PC-9 (cell line): ENCODE results near the gene OR6C2.
"Not testable (repeated sequence)": the region's sequence is repeated elsewhere in the genome, so short reads cannot be mapped to it uniquely, and the experiment has no call there.

ENCODE experiments used
- EZH2 ChIP-seq: fragments of 200-600 bp; sonication (generic); IDR thresholded peaks from 2 replicates; pipeline ENCODE4 v1.8.0; 2017; ENCODE audit warnings: antibody characterized with exemption, low read depth
- TF ChIP-seq, protein P1 (sequence below): fragments of 200-600 bp; sonication (generic); conservative IDR thresholded peaks from 2 replicates; pipeline ENCODE4 v1.6.1; 2017; ENCODE audit warnings: mixed run types, antibody characterized with exemption, mild to moderate bottlenecking, moderate library complexity

GRCh38 chr12:55479136-55479535 is 35.3 kb downstream of the OR6C2 start:
- TF ChIP-seq EZH2 = not testable (repeated sequence)
- TF ChIP-seq, protein P1, sequence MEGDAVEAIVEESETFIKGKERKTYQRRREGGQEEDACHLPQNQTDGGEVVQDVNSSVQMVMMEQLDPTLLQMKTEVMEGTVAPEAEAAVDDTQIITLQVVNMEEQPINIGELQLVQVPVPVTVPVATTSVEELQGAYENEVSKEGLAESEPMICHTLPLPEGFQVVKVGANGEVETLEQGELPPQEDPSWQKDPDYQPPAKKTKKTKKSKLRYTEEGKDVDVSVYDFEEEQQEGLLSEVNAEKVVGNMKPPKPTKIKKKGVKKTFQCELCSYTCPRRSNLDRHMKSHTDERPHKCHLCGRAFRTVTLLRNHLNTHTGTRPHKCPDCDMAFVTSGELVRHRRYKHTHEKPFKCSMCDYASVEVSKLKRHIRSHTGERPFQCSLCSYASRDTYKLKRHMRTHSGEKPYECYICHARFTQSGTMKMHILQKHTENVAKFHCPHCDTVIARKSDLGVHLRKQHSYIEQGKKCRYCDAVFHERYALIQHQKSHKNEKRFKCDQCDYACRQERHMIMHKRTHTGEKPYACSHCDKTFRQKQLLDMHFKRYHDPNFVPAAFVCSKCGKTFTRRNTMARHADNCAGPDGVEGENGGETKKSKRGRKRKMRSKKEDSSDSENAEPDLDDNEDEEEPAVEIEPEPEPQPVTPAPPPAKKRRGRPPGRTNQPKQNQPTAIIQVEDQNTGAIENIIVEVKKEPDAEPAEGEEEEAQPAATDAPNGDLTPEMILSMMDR = not testable (repeated sequence)
